GM12801 (cell line): ENCODE data around the gene PLXNA4.

Experiments used
- CTCF ChIP-seq: IDR thresholded peaks from one replicate; pipeline ENCODE4 v1.5.1; 2011; ENCODE audit warnings: control low read depth; ENCODE audit not compliant: insufficient read length; ENCODE audit errors: extremely low read depth

Gene PLXNA4

GRCh38 chr7:132420527-132420926 is 155.7 kb downstream of the PLXNA4 start:
- no peak for TF ChIP-seq CTCF

GRCh38 chr7:132419542-132419941 is 156.7 kb downstream of the PLXNA4 start:
- no peak for TF ChIP-seq CTCF

GRCh38 chr7:132418840-132419239 is 157.4 kb downstream of the PLXNA4 start:
- TF ChIP-seq CTCF, result no peak

GRCh38 chr7:132417103-132417906 is 159.0 kb downstream of the PLXNA4 start:
- no peak for TF ChIP-seq CTCF

GRCh38 chr7:132416395-132416794 is 159.9 kb downstream of the PLXNA4 start:
- TF ChIP-seq CTCF, result no peak

GRCh38 chr7:132415259-132415658 is 161.0 kb downstream of the PLXNA4 start:
- no peak for TF ChIP-seq CTCF

- TF ChIP-seq CTCF, result no peak
These were observed 161.4 kb downstream of the PLXNA4 start for GRCh38 chr7:132414857-132415256.
